ENCODE data around the gene NR3C2.

Gene NR3C2

GRCh38 chr4:148254621-148255343 is 187.4 kb downstream of the NR3C2 start:
- DNase-seq = no peak

DNA sequence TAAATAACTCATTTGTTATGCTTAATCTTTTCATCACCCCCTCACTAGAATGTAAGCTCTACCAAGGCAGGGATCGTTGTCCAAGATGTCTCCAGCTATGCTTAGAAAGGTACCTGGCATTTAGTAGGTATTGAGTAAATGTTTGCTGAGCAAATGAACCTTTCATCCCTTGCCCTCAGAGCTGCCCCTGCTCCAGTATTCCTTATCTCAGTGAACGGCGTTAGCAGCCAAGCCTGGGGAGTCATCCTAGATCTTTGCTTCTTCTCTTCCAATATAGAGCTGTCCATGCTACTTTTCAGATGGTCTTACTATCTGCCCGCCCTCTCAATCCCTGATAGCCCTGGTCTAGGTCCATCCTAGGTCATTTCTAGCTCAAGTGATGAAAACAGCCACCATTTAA is 188.4 kb downstream of the NR3C2 start:
- DNase-seq = no peak

DNA sequence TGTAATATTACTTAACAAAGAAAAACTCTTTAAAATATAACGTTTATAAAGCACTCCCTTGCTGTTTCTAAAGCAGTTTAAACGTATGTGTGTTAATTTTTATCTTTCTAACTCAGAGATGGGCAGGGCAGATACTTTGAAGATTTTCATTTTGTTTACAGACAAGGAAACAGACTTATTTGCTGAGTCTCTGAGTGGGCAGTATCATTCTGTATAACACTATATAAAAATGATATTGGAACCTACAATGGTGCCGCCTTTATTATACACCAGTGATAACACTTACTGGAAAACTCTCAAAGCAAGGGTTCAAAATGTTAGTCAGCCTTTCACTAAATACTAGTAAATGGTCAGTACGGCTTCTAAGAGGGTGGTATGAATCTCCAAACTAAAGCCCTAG is 193.4 kb downstream of the NR3C2 start:
- no peak for DNase-seq

DNA sequence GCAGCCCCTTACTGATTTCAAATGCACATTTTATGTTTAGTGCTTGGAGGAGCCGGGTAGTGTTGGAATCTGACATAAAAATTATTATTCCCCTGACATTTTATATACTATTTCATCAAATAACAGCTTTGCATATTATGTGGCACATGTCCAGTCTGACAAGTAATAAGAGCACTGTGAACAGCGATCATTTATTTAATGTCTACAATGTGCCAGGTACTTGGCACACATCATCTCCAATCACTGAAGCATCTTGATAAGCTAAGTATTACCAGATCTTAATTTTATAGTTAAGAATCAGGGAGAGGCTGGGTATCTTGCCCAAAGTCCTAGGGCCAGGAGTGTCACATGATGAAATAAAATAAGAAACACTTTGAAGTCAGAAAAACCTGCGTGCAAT is 197.2 kb downstream of the NR3C2 start:
- DNase-seq = no peak

DNA sequence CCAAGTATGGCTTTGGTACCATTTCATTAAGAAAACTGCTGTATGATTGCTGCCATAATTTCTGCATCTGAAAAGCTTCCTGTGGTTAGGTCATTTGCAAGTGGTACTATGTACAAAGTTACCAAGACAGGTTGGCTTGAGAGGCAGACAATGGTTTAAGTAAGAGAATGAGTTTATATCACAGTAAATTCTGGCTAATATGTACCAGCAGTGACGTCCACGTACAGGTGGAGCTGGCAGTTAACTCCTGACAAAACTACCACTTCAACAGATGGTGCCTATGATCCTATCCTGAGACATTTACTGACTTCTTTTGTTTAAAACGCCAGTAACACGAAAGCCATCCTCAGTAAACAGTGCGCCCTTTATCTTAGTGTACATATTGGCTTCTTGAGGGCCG is 198.4 kb downstream of the NR3C2 start:
- no peak for DNase-seq

DNA sequence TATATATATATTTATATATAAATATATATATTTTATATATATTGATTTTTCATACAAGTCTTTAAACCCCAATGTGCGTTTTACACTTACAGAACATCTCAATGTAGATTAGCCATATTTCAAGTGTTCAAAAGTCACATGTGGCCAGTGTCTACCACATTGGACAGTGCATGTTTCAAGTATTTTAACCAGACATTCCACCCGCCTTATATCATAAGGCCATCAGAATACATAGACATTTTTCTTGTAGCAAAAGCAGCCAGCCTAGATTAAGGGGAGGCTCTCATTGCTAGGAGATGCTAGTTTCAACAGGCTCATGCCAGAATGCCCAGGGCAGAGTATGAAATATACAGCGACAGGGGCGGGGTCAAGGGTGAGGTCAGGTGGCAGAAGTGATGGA is 202.0 kb downstream of the NR3C2 start:
- no peak for DNase-seq

DNA sequence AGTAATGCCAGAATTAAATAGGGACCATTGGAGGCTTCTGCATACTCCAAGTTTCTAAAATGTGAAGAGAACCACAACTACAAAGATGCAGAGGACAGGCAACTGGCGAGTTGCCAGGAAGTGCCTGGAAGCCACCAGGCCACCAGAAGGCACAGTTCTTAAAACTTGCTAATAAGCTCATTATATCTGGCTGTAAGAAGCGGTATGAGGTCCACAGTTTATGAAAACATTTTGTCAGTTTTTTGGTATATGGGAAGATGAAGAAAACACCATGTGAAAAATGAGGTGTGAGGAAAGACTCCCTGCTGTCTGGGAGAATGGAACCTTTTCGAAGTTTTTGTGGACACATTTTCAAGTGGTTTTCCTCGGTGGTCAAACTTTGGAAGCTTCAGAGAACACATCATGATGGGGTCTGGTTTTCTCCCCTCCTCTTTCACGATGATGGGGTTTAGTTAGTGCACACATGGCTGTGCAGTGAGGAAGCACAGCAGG is 202.7 kb downstream of the NR3C2 start:
- DNase-seq = no peak

DNA sequence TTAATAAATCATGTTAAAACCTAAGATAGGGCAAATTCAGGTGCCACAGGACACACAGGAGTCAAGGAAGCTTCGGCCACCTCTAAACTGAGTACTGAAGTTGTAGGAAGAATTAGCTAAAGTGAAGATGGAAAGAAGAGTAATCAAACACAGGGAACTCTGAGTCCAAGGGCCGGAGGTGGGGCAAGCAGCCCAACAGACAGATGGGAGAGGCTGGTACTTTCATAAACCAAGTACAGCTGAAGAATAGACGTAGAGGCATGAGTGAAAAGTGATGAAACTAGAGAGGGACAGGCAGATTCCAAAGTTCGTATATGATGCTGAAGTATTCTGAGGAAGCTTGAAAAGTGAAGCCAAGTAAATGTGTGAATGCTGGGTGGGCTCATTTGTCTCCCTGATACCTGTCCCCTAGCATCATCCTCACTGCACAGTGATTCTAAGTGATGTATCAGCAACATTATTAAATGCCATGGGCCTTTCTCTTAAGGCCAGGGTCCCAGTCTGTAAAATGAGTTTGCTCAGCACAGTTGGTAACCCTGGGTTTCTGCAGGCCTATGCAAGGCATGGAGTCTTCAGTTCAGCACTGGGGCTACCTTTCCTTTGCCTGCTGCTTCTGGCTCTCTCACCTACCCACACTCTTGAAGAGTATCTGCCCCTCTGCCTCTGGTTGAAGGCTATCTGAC is 203.3 kb downstream of the NR3C2 start:
- DNase-seq = no peak

DNA sequence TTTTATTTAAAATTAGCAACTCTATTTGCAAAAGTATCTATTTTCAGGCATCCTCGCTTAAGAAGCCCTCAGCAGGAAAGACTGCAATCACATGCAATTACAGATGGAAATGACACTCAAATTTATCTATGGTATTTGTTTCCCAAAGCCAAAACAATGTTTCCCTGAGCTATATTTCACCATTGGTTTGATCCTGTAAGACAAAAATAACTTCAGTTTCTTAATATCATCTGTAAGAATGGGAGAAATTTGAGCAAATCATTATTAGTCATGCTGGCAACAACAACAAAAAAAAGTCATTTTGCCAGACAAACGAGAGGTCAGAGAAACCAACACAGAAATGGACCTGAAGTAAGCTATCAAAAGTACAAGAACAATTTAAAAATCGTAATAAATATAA is 204.1 kb downstream of the NR3C2 start:
- DNase-seq = no peak

GRCh38 chr4:148235809-148236208 is 206.4 kb downstream of the NR3C2 start:
- no peak for DNase-seq

- DNase-seq = no peak
These were observed 212.4 kb downstream of the NR3C2 start for GRCh38 chr4:148229798-148230197.

DNA sequence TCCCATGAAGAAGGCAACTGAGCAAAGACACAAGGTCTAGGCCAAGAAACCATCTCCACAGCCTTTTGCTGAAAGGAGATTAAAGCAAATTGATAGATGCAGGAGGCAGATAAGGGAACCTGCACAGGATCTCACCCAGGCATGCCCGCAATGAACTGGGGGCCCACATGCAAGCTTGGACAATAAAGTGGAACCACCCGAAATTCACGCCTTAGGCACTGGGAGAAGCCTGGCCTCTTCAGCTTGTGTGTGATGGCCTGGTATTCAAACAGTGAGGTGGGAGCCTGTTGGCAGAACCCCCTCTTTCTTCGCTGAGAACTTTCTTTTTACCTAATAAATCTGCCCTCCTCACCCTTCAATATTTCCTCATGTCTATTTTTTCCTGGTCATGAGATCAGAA is 213.2 kb downstream of the NR3C2 start:
- no peak for DNase-seq

DNA sequence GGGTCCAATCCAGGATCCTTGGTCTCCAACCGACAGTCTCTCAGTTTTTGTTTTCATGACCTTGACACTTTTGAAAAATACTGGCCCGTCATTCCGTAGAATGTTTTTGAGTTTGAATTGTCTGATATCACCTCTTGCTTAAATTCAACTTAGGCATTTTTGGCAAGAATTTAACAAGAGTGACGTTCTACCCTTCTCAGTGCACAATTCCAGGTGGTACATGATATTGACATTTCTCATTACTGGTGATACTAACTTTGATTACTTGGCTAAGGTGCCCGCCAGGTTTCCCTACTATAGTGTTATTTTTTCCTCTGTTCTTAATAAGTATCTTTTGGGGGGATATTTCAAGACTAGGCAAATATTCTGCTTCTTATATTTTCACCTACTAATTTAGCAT is 215.1 kb downstream of the NR3C2 start:
- DNase-seq = no peak

- DNase-seq = no peak
These were observed 215.9 kb downstream of the NR3C2 start for GRCh38 chr4:148226341-148226740.

GRCh38 chr4:148225639-148226038 is 216.6 kb downstream of the NR3C2 start:
- DNase-seq = no peak

DNA sequence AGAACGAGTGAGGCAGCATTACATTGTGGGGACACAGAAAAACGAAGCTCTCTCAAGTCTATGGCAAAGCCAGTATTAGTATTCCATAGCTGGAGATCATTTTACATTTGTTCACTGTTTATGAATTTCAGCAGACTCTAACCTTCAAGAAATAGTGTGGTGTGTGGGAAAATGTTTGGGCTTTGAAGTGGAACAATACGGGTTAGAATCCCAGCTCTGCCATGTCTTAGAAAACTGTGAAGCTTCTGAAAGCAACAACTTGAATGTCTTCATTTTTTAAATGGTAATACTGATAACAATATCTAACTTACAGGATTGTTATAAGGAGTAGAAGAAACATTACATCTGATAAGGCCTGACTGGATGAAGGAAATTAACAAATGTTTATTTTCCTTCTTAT is 217.7 kb downstream of the NR3C2 start:
- DNase-seq = no peak

DNA sequence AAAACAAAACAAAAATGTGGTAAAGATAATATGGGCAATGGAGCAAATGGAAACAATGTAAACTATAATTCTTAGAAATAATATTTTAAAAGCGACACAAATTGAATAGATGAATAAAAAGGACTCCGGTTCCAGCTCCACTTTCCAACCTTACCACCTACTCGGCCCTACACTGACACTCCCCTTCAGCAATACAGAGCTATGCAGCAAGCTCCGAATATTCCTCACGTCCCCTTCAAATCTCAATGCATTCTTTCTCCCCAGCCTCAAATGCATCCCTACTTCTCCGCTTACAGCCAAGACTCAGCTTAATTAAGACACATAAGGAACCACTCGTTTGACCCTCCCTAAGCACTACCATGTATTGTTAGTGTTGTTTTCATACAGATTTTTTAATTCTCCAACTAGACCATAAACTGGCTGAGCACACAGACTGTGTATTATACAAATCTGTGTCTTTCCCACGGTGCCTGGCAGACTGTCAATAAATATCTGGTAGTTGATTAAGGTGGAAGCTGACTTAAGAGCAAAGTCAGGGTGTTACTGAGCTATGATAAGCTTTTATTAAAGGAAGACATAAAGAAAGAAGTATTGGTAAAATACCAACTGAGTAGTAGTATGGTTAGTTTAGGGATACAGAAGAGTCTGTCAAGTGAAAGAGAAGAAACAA is 219.1 kb downstream of the NR3C2 start:
- DNase-seq = no peak

DNA sequence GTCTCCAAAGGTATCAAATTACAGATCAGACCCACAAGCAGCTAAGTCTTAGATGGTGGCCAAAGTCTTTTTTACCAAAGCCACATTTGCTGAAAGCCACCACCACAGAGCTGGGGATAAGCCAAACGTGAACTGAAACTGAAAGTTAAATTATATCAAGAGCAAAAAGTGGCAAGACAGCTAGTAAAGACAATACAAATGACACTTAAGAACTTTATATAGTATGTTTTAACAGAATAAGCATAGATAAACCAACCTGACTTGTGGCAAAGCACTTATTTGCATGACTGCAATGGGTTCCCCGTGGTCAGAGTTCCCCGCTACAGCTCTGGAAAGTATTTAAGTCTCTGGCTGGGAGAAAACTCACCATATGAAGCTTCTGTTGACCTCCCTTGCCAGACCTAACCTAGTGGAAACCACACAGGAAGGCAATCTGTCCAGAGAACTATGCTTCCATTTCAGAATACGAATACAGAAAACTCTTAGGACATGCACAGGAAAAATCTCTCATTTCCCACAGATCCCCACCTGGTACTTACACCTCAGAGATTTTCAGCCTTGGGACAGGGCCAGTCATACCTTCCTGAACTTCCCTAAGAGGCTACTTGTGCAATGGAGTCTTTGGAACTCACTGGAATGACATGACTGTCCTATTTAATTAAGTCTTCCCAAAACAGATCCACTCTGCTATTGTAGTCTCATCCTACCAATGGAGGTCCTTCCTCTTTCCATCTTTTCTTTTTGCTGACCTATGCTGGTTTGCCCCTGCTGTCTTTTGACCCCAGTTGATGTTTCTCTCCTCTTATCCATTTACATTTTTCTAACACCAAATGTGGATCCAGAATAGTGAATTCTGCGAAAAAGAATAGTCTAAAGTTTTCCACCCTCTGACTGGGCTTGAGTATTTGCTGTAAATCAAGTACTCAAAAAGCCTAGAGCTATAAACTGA is 225.1 kb downstream of the NR3C2 start:
- DNase-seq = no peak

DNA sequence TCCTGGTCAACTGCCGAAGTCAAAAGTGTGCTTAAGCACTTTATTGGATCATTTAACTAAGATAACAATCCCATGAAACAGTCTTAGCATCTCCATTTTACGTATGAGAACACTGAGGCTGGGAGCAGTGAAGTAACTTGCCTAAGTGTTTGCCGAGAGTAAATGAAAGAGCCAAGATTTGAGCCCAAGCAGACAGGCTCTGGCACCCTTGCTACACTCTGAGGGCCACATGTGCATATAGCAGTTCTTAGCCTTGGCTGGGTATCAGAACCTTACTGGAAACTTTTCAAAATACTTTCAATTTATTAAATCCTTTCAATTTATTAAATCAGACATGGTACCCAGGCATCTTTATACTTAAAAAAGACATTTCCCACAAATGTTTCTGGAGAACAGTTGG is 225.9 kb downstream of the NR3C2 start:
- DNase-seq = no peak

DNA sequence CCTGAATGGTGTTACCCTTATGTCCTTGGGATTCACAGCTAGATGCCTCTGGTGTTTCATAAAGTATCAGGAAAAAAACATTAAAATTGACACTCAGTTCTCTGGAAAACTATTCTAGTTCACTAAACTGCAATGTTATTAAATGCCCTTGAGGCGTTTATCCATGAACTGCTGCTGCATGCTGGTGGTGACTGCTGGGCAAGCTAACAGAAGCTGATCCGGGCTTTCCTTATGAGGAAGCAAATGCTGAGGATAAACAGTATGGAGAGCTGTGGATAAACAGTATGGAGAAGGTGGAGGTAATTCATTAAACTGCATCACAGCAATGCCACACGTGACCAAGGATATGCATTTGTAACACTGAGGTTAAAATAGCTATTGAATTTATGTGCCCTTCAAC is 227.0 kb downstream of the NR3C2 start:
- no peak for DNase-seq

DNA sequence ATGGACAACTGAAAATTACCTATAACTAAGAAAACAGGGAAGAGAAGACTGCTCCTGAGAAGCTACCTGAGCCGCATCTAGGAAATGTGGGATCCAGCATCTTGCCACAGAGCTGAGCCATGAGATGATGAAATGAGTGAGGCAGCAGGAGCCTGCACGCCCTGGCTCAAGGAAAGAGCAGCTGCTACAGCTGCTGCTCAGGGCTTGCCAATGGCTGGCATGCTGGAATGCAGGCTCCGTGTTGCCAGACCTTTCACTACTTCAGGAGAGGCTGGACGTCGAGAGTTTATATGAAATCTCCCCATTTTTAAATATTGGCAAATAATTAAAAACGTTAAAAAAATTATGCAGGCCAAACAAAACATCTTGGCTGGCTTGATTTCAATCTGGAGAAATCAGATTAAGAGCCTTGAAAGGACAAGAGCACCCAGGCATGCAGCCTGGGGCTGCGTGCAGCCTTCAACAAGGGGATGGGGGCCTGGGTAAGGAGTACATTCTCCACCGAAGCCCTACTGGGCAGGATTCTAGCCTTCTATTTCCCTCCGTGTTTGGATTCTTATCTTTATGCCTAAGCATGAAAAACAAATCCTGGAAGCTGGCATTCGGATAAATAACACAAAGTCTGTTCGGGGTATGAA is 227.6 kb downstream of the NR3C2 start:
- no peak for DNase-seq

DNA sequence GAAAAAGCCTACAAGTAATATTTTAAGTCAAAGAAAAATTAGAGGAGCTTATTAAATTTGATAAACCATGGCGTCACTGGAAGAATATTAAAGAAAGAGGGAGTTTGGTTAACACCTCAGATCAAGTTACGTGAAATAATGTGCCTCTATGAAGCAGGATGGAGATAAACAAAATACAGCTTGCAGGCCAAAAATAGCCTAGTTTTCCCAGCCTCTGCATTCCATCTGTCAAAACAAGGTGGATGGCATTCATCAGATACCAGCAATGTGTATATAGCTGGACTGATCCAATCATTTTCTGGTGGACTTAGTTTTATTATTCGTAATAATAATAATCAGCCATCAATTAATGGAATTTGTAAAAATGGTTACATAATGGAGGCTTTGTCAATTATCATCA is 230.7 kb downstream of the NR3C2 start:
- DNase-seq = no peak

Data from activated CD8-positive, alpha-beta memory T cell treated with anti-CD3 and anti-CD28 coated beads, Interleukin-2, amount 50 U/mL, for 48 hours (primary cell).